H1 (cell line): ENCODE results near the gene RPS28. TPM values are rescaled to one million over a fixed set of nuclear protein-coding genes. Genes with fewer than 3 reads are reported as not detected.

Experiments
- BCL11A ChIP-seq, 2 experiments: IDR thresholded peaks; one replicate each; pipeline ENCODE4 v1.6.1; 2011; ENCODE audit warnings: low read depth in 2 of 2, low read length in 2 of 2, mild to moderate bottlenecking in 2 of 2
- TAF1 ChIP-seq: IDR thresholded peaks from 2 replicates; pipeline ENCODE4 v1.6.1; 2011; ENCODE audit warnings: mild to moderate bottlenecking, low read depth, low read length
- polyA plus RNA-seq, 7 experiments: library from polyadenylated mRNA; depleted of rRNA in 3 of 7; stranded (reverse) in 5 of 7; unstranded in 2 of 7; fragments of >200 nt in 5 of 7; fragments of 200-250 nt in 2 of 7; gene quantifications; 1 replicate in 5 of 7; 2 replicates in 1 of 7; 4 replicates in 1 of 7; pipeline versions ENCODE4 v1.2.1 to v1.2.3, GENCODE V29; 2011 to 2013; ENCODE audit warnings: missing spikeins in 2 of 7, mixed read lengths in 2 of 7
- total RNA-seq: library from RNA; stranded (reverse); fragmentation: NEBNext Ultra II Directional; extraction: Animal tissue kit (Norgen Biotek cat#: 25700); gene quantifications from 2 replicates; pipeline ENCODE4 v1.2.1, GENCODE V29; 2021
- TF ChIP-seq, protein P1 (sequence below): IDR thresholded peaks from 2 replicates; pipeline ENCODE4 v1.6.1; 2012; ENCODE audit warnings: low read length, inconsistent platforms

The RPS28 gene
- total and polyA plus RNA-seq, 2 of the 8 experiments (the other 6 are each of a cell fraction or from before 2014, with no cell fraction given): 1,241 to 1,699 TPM

DNA sequence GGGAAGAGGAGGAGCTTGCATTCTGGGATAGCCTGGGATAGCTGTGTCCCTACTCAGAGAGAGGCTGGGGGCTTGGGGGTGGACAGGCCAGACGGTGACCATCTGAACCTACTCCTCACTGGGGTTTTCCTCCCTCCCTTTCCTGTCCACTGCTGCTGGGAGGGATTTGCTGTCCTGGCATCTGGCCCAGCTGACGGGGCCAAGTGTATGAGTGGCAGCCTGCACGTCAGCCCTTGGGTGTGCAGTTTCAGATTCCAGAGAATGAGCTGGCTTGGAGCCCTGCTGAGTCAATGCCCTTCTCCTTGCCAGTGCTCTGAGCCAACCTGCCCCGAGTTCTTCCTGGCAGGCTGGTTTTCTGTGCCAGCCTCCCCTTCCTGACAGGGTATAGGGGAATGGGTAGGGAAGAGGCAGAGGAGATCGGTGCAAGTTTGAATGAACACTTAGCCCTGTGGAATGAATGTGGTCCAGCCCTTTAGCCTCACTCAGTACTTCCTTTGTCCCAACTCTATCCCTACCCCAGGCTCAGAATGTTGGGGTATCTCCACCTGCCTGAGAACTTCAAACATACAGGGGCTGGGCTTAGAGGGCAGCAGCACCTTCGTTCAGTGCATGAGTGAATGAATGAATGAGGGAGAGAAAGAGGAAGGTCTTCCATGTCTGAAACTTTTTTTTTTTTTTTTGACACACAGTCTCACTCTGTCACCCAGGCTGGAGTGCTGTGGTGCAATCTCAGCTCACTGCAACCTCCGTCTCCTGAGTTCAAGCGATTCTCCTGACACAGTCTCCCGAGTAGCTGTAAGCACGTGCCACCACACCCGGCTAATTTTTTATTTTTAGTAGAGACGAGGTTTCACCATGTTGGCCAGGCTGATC is 40.9 kb downstream of the RPS28 start (continued):
- TF ChIP-seq, protein P1, sequence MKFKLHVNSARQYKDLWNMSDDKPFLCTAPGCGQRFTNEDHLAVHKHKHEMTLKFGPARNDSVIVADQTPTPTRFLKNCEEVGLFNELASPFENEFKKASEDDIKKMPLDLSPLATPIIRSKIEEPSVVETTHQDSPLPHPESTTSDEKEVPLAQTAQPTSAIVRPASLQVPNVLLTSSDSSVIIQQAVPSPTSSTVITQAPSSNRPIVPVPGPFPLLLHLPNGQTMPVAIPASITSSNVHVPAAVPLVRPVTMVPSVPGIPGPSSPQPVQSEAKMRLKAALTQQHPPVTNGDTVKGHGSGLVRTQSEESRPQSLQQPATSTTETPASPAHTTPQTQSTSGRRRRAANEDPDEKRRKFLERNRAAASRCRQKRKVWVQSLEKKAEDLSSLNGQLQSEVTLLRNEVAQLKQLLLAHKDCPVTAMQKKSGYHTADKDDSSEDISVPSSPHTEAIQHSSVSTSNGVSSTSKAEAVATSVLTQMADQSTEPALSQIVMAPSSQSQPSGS: no peak
- TF ChIP-seq TAF1: no peak
- no peak for TF ChIP-seq BCL11A (IDR thresholded peaks at IDR 0.05; ENCODE audit: low read depth in 2 of 2, low read length in 2 of 2)
